PC-9 (cell line): Measurements from ENCODE around the gene C2CD4B.

Experiments used
- CTCF ChIP-seq: fragments of 200-600 bp; sonication (generic); conservative IDR thresholded peaks from 2 replicates; pipeline ENCODE4 v1.6.1; 2017; ENCODE audit warnings: mixed run types, antibody characterized with exemption, mild to moderate bottlenecking, moderate library complexity
- EZH2 ChIP-seq: fragments of 200-600 bp; sonication (generic); IDR thresholded peaks from 2 replicates; pipeline ENCODE4 v1.8.0; 2017; ENCODE audit warnings: antibody characterized with exemption, low read depth

DNA sequence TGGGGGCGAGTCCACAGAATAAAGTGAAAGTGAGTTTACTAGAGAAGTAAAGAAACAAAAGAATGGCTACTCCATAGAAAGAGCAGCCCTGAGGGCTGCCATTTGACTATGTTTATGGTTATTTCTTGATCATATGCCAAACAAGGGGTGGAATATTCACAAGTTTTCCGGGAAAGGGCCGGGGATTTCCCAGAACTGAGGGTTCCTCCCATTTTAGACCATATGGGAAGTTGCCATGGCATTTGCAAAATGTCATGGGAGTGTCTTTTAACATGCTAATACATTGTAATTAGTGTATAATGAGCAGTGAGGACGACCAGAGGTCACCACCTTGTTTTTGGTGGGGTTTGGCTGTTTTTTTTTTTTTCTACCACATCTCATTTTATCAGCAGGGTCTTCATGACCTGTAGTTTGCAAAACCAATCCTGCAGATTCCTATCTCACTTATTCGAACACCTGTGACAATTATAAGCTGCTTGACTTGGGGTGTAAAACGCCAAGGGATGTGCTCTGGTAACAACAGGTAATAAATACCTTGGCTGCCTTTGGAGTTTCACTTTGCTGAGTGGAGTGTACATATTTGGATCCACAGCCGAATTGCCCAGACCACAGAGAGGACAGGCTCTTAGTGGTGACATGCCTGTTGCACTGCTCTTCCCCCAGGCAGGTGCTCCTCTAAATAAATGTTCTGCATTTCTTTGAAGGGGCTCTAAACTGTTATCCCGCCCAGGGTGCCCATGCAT is 43.6 kb downstream of the C2CD4B start:
- TF ChIP-seq CTCF (no peak), EZH2 (no peak)
